OCI-LY7 (cell line): ENCODE data around the gene CDK5R1. TPM values are rescaled to one million over a fixed set of nuclear protein-coding genes. Genes with fewer than 3 reads are reported as not detected.

Experiments used
- BruUV-seq: library from RNA; stranded (reverse); fragments of 400-500 nt; replicated peaks from 2 replicates; lab custom pipeline; 2021; lab: Mats Ljungman, UMichigan
- CTCF ChIA-PET: fragments of 300-600 bp; sonication (Branson Sonifier 250); formaldehyde crosslinking; loops from one replicate; lab custom pipeline; 2022; ENCODE audit warnings: antibody characterized with exemption; ENCODE audit not compliant: unreplicated experiment; lab: Charles Lee
- POLR2A ChIA-PET: fragments of 300-600 bp; sonication (Branson Sonifier 250); formaldehyde crosslinking; loops from one replicate; lab custom pipeline; 2022; ENCODE audit warnings: antibody characterized with exemption; lab: Charles Lee
- DNase-seq: peaks from one replicate; pipeline ENCODE4 v3.0.0-alpha.2; 2015; ENCODE audit warnings: low spot score
- H2AFZ ChIP-seq: fragments of 200-600 bp; sonication (generic), shearing (Covaris generic); 2 replicates; pipeline ENCODE4 v1.6.1; 2014; ENCODE audit warnings: mild to moderate bottlenecking, antibody characterized with exemption, low read length, moderate library complexity
- H3K27ac ChIP-seq: fragments of 200-600 bp; sonication (generic); 2 replicates; pipeline ENCODE4 v1.5.1; 2014; ENCODE audit warnings: mixed run types, low read depth, mild to moderate bottlenecking, moderate library complexity, low read length, inconsistent platforms; ENCODE audit not compliant: poor library complexity, severe bottlenecking
- H3K36me3 ChIP-seq: fragments of 200-600 bp; sonication (generic); 2 replicates; pipeline ENCODE4 v1.6.1; 2014; ENCODE audit warnings: mild to moderate bottlenecking, antibody characterized with exemption, low read length, moderate library complexity, mixed read lengths; ENCODE audit not compliant: insufficient read depth
- H3K4me1 ChIP-seq: fragments of 200-600 bp; sonication (generic); 2 replicates; pipeline ENCODE4 v1.5.1; 2014; ENCODE audit warnings: mild to moderate bottlenecking, low read length; ENCODE audit not compliant: insufficient read depth, poor library complexity, severe bottlenecking
- H3K4me2 ChIP-seq: fragments of 200-600 bp; sonication (generic); 2 replicates; pipeline ENCODE4 v1.6.1; 2014; ENCODE audit warnings: mild to moderate bottlenecking, low read length
- H3K4me3 ChIP-seq: fragments of 200-600 bp; sonication (generic); 2 replicates; pipeline ENCODE4 v1.5.1; 2014; ENCODE audit warnings: mild to moderate bottlenecking, low read depth, low read length; ENCODE audit not compliant: poor library complexity, severe bottlenecking
- H3K79me2 ChIP-seq: fragments of 200-600 bp; sonication (generic); 2 replicates; pipeline ENCODE4 v1.6.1; 2016; ENCODE audit warnings: low read depth, mild to moderate bottlenecking, low read length, moderate library complexity, mixed read lengths; ENCODE audit not compliant: insufficient read depth
- H3K9me2 ChIP-seq: fragments of 200-600 bp; sonication (generic); 2 replicates; pipeline ENCODE4 v1.6.1; 2016; ENCODE audit warnings: mild to moderate bottlenecking, low read length, mixed read lengths; ENCODE audit not compliant: insufficient read depth
- H3K9me3 ChIP-seq: fragments of 200-600 bp; sonication (generic); 2 replicates; pipeline ENCODE4 v1.6.1; 2014; ENCODE audit warnings: mild to moderate bottlenecking, mixed run types, low read length, mixed read lengths
- H4K20me1 ChIP-seq: fragments of 200-600 bp; sonication (generic); 2 replicates; pipeline ENCODE4 v1.6.1; 2014; ENCODE audit warnings: mild to moderate bottlenecking, antibody characterized with exemption, low read length, moderate library complexity, mixed read lengths; ENCODE audit not compliant: insufficient read depth
- CTCF ChIP-seq: fragments of 200-600 bp; sonication (generic); conservative IDR thresholded peaks from 2 replicates; pipeline ENCODE4 v1.5.1; 2014; ENCODE audit warnings: mild to moderate bottlenecking, antibody characterized with exemption, low read length, moderate library complexity, mixed read lengths
- EZH2phosphoT487 ChIP-seq: fragments of 200-600 bp; sonication (generic); IDR thresholded peaks from 2 replicates; pipeline ENCODE4 v1.6.1; 2018; ENCODE audit warnings: low read depth, borderline replicate concordance, mild to moderate bottlenecking, mixed run types, antibody characterized with exemption, low read length, moderate library complexity, mixed read lengths
- intact Hi-C: fragments of 100-400 bp; cut with micrococcal nuclease; formaldehyde crosslinking; loops from one replicate; pipeline ENCODE4 v1.10.0; 2022; ENCODE audit not compliant: unreplicated experiment
- total RNA-seq, 2 experiments: library from RNA; depleted of rRNA in 1 of 2; stranded (reverse); fragments of >200 nt in 1 of 2; shearing (Covaris generic) in 1 of 2; gene quantifications; 2 replicates each; pipeline ENCODE4 v1.2.3, GENCODE V29; 2014 to 2022

CDK5R1 gene
- total RNA-seq, 2 experiments from 2014 or later = 1.3 to 2.2 TPM

- Histone ChIP-seq H3K27ac (peak within 1 kb of the TSS; percentile 50), H3K9me2 (no peaks in the 10 kb centered on the region), H3K4me1 (peaks cover 25% of the 10 kb centered on the region), H3K9me3 (no peaks in the 10 kb centered on the region), H3K79me2 (peaks cover 51% of the 10 kb centered on the region), H3K4me3 (peak within 1 kb of the TSS; percentile 99), H3K4me2 (peak within 1 kb of the TSS; percentile 91), H2AFZ (peak within 1 kb of the TSS; percentile 91; the same call in 1 of the 2 replicates), H4K20me1 (peaks cover 22% of the 10 kb centered on the region; the same call in 1 of the 2 replicates), H3K36me3 (peaks cover 39% of the 10 kb centered on the region)
- no TSS peak for BruUV-seq
- ChIA-PET CTCF (interaction anchor here (0.5 to 0.9 kb wide), 5 partner anchors 10 to 319 kb away, joined by 3 to 5 read pairs (median 3); no protein-coding TSS in a partner anchor), POLR2A (interaction anchor here (0.7 to 1.1 kb wide), 3 partner anchors 17 to 145 kb away, joined by 3 to 6 read pairs (median 4); no protein-coding TSS in a partner anchor)
- peak; percentile 98 for DNase-seq
- TF ChIP-seq CTCF (peak; percentile 14), EZH2phosphoT487 (no peak)
- intact Hi-C loops = loop anchor here (1.0 to 5.0 kb wide), 2 partner anchors 94 to 192 kb away; partner anchors contain the start of gene ZNF207
Measured at GRCh38 chr17:32444301-32445073, 42.3 kb upstream of the CDK5R1 start, which contains the start of gene PSMD11. PSMD11 (plus strand) TSS chr17:32444510; CDS start chr17:32444524, 14 bp downstream.

- no peaks in the 10 kb centered on the region for H3K9me3 ChIP-seq
- H3K79me2 ChIP-seq = peaks cover 55% of the 10 kb centered on the region
- peak overlapping the region; percentile 91 for H3K4me2 ChIP-seq
- intact Hi-C loops = no loop called here
- ChIA-PET CTCF (interaction anchor here (0.9 kb wide), 1 partner anchor 10 kb away, joined by 3 read pairs; no protein-coding TSS in a partner anchor), POLR2A (no interaction called here)
- peaks cover 25% of the 10 kb centered on the region for H3K4me1 ChIP-seq
- no peaks in the 10 kb centered on the region for H3K9me2 ChIP-seq
- BruUV-seq = no TSS peak
- DNase-seq = no peak
- peaks cover 45% of the 10 kb centered on the region for H3K36me3 ChIP-seq
- peak overlapping the region; percentile 50 for H3K27ac ChIP-seq
- H3K4me3 ChIP-seq = peak overlapping the region; percentile 99
- peaks cover 22% of the 10 kb centered on the region; the same call in 1 of the 2 replicates for H4K20me1 ChIP-seq
- peak overlapping the region; percentile 77; the same call in 1 of the 2 replicates for H2AFZ ChIP-seq
- TF ChIP-seq EZH2phosphoT487 (no peak), CTCF (no peak)
Measured at GRCh38 chr17:32445074-32445415, 41.7 kb upstream of the CDK5R1 start.
